ENCODE measurements around the gene KRT2. TPM values are rescaled to one million over a fixed set of nuclear protein-coding genes. Genes with fewer than 3 reads are reported as not detected.
"Not testable (repeated sequence)": the region's sequence is repeated elsewhere in the genome, so short reads cannot be mapped to it uniquely, and the experiment has no call there.

The KRT2 gene
- total and polyA plus RNA-seq, 12 donors, result 0.16 TPM; not detected in 11

DNA sequence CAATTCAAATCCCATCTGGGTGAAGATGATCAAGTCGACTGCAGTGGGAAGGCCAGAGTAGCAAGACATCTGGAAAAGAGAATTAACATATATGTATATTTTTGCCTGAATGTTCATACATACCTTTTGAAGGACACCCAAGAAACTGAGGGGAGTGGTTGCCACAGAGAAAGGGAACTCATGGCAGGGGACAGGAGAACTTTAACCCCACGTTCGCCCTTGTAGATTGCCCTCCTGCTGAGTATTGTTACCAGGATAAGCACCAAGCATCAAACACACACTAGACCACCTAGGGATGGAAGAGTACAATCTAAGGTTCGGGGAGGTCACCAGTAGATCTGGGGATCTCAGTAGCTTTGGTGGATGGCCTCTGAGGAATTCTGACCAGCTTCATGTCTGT lies 18.5 kb upstream of the KRT2 start:
- no peak for DNase-seq
- intact Hi-C loops (cut with DNase I), result no loop called here
- H3K27me3 ChIP-seq, result peaks cover 31% of the 10 kb centered on the region
- WGBS, 4 donors, result 69 to 93% (median 84%) methylated on average over 4 of the region's 4 CpGs
- no peaks in the 10 kb centered on the region for H3K4me1 ChIP-seq (replicated peaks in 1 of 2)
- H3K4me3 ChIP-seq, result no peak overlapping the region
- H3K27ac ChIP-seq, result no peak overlapping the region
- H3K36me3 ChIP-seq (replicated peaks in 1 of 2), result no peaks in the 10 kb centered on the region
- no peaks in the 10 kb centered on the region for H3K9me3 ChIP-seq (replicated peaks in 1 of 3)
- no peak for TF ChIP-seq POLR2A (IDR thresholded peaks at IDR 0.05)
- TF ChIP-seq CTCF (IDR thresholded peaks at IDR 0.05), result no peak

- H3K9me3 ChIP-seq (replicated peaks in 1 of 3); H3K36me3 ChIP-seq (replicated peaks in 1 of 2); H3K4me3 ChIP-seq; H3K27ac ChIP-seq; DNase-seq; H3K4me1 ChIP-seq (replicated peaks in 1 of 2); intact Hi-C loops (cut with DNase I): not testable (repeated sequence)
- H3K27me3 ChIP-seq, result peaks cover 34% of the 10 kb centered on the region
- 82 to 90% (median 87%) methylated on average over 3 of the region's 3 CpGs for WGBS, 4 donors
Measured at GRCh38 chr12:52669941-52670340, 17.9 kb upstream of the KRT2 start.

- H3K27me3 ChIP-seq, result peaks cover 34% of the 10 kb centered on the region
- no peak for TF ChIP-seq CTCF (IDR thresholded peaks at IDR 0.05)
- no peak for TF ChIP-seq POLR2A (IDR thresholded peaks at IDR 0.05)
- H3K4me1 ChIP-seq (replicated peaks in 1 of 2), result no peaks in the 10 kb centered on the region
- intact Hi-C loops (cut with DNase I), result no loop called here
- no peak overlapping the region for H3K27ac ChIP-seq
- no peak for DNase-seq
- no peaks in the 10 kb centered on the region for H3K9me3 ChIP-seq (replicated peaks in 1 of 3)
- no peaks in the 10 kb centered on the region for H3K36me3 ChIP-seq (replicated peaks in 1 of 2)
- no peak overlapping the region for H3K4me3 ChIP-seq
Measured at GRCh38 chr12:52669426-52669825, 17.4 kb upstream of the KRT2 start.

GRCh38 chr12:52667931-52668330 lies 15.9 kb upstream of the KRT2 start:
- Histone ChIP-seq H3K4me3 (no peak overlapping the region), H3K27me3 (peaks cover 34% of the 10 kb centered on the region), H3K4me1 (replicated peaks in 1 of 2) (no peaks in the 10 kb centered on the region), H3K27ac (no peak overlapping the region), H3K9me3 (replicated peaks in 1 of 3) (no peaks in the 10 kb centered on the region), H3K36me3 (replicated peaks in 1 of 2) (no peaks in the 10 kb centered on the region)
- intact Hi-C loops (cut with DNase I), result no loop called here
- no peak for DNase-seq
- TF ChIP-seq POLR2A (IDR thresholded peaks at IDR 0.05) (no peak), CTCF (IDR thresholded peaks at IDR 0.05) (no peak)
- WGBS, 4 donors, result 80 to 84% (median 84%) methylated on average over 7 of the region's 7 CpGs

GRCh38 chr12:52667509-52667908 lies 15.5 kb upstream of the KRT2 start:
- H3K4me1 ChIP-seq (replicated peaks in 1 of 2), result no peaks in the 10 kb centered on the region
- 64 to 74% (median 74%) methylated on average over 9 of the region's 9 CpGs for WGBS, 4 donors

More at GRCh38 chr12:52667509-52667908, 15.5 kb upstream of the KRT2 start:
- H3K27me3 ChIP-seq, result peaks cover 34% of the 10 kb centered on the region
- no peak for DNase-seq
- H3K4me3 ChIP-seq, result no peak overlapping the region
- no peaks in the 10 kb centered on the region for H3K36me3 ChIP-seq (replicated peaks in 1 of 2)
- intact Hi-C loops (cut with DNase I), result no loop called here
- H3K9me3 ChIP-seq (replicated peaks in 1 of 3), result no peaks in the 10 kb centered on the region
- no peak overlapping the region for H3K27ac ChIP-seq
- TF ChIP-seq CTCF (IDR thresholded peaks at IDR 0.05), result no peak
- TF ChIP-seq POLR2A (IDR thresholded peaks at IDR 0.05), result no peak

Data from adrenal gland (tissue), 12 donors.